Esophagus (tissue), 2 donors: ENCODE measurements around the gene SLC6A17. TPM values are rescaled to one million over a fixed set of nuclear protein-coding genes. Genes with fewer than 3 reads are reported as not detected.
A peak's percentile ranks its signal among the peaks of the same experiment; 100 is the strongest.

Experiments
- H3K27ac ChIP-seq, 2 donors: one replicate each; pipeline ENCODE4 v1.5.1; 2013; ENCODE audit warnings: low read depth in 2 of 2, mild to moderate bottlenecking in 2 of 2, inconsistent platforms in 1 of 2, low read length in 1 of 2, moderate library complexity in 1 of 2
- H3K27me3 ChIP-seq, 2 donors: one replicate each; pipeline ENCODE4 v1.6.1; 2013; ENCODE audit warnings: low read length in 2 of 2, control low read depth in 1 of 2, mild to moderate bottlenecking in 1 of 2; ENCODE audit not compliant: insufficient read depth in 2 of 2, control insufficient read depth in 1 of 2
- H3K36me3 ChIP-seq, 2 donors: one replicate each; pipeline ENCODE4 v1.6.1; 2013; ENCODE audit warnings: low read length in 1 of 2; ENCODE audit not compliant: control insufficient read depth in 2 of 2, insufficient read depth in 2 of 2
- H3K4me1 ChIP-seq, 2 donors: one replicate each; pipeline ENCODE4 v1.6.1; 2013; ENCODE audit warnings: low read length in 1 of 2; ENCODE audit not compliant: control insufficient read depth in 2 of 2, insufficient read depth in 2 of 2
- H3K4me3 ChIP-seq, 2 donors: one replicate each; pipeline ENCODE4 v1.5.1; 2013; ENCODE audit warnings: low read length in 2 of 2, mild to moderate bottlenecking in 2 of 2, low read depth in 1 of 2, moderate library complexity in 1 of 2
- H3K9me3 ChIP-seq, 2 donors: one replicate each; pipeline ENCODE4 v1.6.1; 2013; ENCODE audit warnings: mild to moderate bottlenecking in 2 of 2, low read depth in 1 of 2, low read length in 1 of 2, moderate library complexity in 1 of 2; ENCODE audit not compliant: control insufficient read depth in 2 of 2, insufficient read depth in 1 of 2
- whole genome bisulfite sequencing, 2 donors: extraction: QIAGEN DNeasy Blood & Tissue Kit; methylation state at CpG; one replicate each; pipeline ENCODE4 v1.1.7; 2013; 5-methylcytosine and 5-hydroxymethylcytosine counted together
- polyA plus RNA-seq, 2 donors: library from polyadenylated mRNA; stranded (reverse); fragments of 200-250 nt; gene quantifications; one replicate each; pipeline ENCODE4 v1.2.3, GENCODE V29; 2013
- donor health status: healthy with polysubstance abuse.
- donor health status: Bipolar disorder and iron deficiency.

The SLC6A17 gene
- polyA plus RNA-seq, 2 donors, result 0.08 to 0.19 TPM

- Histone ChIP-seq H3K27me3 (no peaks in the 10 kb centered on the region), H3K4me3 (no peak overlapping the region), H3K4me1 (no peaks in the 10 kb centered on the region), H3K27ac (no peak overlapping the region), H3K36me3 (no peaks in the 10 kb centered on the region), H3K9me3 (no peaks in the 10 kb centered on the region)
- WGBS, 2 donors, result 84 to 89% methylated on average over 12 of the region's 12 CpGs
Observed at GRCh38 chr1:110183642-110184167, 33.4 kb downstream of the SLC6A17 start.

- no peak overlapping the region for H3K4me3 ChIP-seq
- WGBS, 2 donors, result 65 to 79% methylated on average over 5 of the region's 5 CpGs
Observed at GRCh38 chr1:110184446-110184845, 34.2 kb downstream of the SLC6A17 start.

GRCh38 chr1:110185181-110185580, 34.9 kb downstream of the SLC6A17 start:
- Histone ChIP-seq H3K4me1 (no peaks in the 10 kb centered on the region), H3K9me3 (no peaks in the 10 kb centered on the region), H3K27me3 (no peaks in the 10 kb centered on the region), H3K4me3 (no peak overlapping the region), H3K36me3 (no peaks in the 10 kb centered on the region), H3K27ac (no peak overlapping the region)
- WGBS, 2 donors, result 73% methylated on average over 10 of the region's 10 CpGs

More at GRCh38 chr1:110184446-110184845, 34.2 kb downstream of the SLC6A17 start:
- Histone ChIP-seq H3K27me3 (no peaks in the 10 kb centered on the region), H3K9me3 (no peaks in the 10 kb centered on the region), H3K27ac (no peak overlapping the region), H3K36me3 (no peaks in the 10 kb centered on the region), H3K4me1 (no peaks in the 10 kb centered on the region)

- Histone ChIP-seq H3K27me3 (no peaks in the 10 kb centered on the region), H3K27ac (no peak overlapping the region), H3K4me3 (no peak overlapping the region), H3K9me3 (no peaks in the 10 kb centered on the region), H3K36me3 (no peaks in the 10 kb centered on the region), H3K4me1 (no peaks in the 10 kb centered on the region)
- 39 to 40% methylated on average over 5 of the region's 5 CpGs for WGBS, 2 donors
Observed at GRCh38 chr1:110186558-110186957, 36.3 kb downstream of the SLC6A17 start.

- H3K4me3 ChIP-seq, result no peak overlapping the region
- WGBS, 2 donors, result 70 to 76% methylated on average over 10 of the region's 10 CpGs
- H3K27me3 ChIP-seq, result no peaks in the 10 kb centered on the region
- no peaks in the 10 kb centered on the region for H3K4me1 ChIP-seq
- no peaks in the 10 kb centered on the region for H3K36me3 ChIP-seq
- no peaks in the 10 kb centered on the region for H3K9me3 ChIP-seq
- H3K27ac ChIP-seq, result no peak overlapping the region
Observed at GRCh38 chr1:110187139-110187890, 37.0 kb downstream of the SLC6A17 start.

DNA sequence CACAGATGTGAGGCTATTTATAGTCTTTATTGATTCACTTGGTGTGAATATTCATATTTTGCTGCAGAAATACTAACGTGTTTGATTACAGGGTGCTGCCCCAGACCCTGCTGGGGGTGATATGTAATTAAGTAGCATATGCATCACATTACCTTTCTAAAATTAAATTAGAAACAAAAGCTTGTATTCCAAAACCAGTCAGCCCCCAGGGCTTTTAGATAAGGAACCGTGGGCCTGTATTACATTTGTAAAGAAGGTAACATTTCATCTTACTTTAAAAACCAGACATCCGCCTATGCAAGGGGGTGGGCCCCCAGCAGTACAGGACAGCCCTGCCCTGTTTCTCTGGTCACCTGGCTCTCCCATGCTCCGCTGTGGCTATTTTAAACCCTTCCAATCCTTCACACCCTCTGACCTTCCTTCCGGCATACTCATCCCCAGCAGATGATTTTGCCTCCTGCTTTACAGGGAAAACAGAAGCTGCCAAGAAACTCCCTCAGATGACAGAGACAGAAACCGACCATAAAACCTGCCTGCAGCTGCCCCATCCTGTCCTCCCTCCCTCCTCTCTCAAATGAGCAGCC, 37.8 kb downstream of the SLC6A17 start:
- no peaks in the 10 kb centered on the region for H3K9me3 ChIP-seq
- no peaks in the 10 kb centered on the region for H3K36me3 ChIP-seq
- no peaks in the 10 kb centered on the region for H3K4me1 ChIP-seq
- WGBS, 2 donors, result 50 to 56% methylated on average over 6 of the region's 6 CpGs
- H3K4me3 ChIP-seq, result no peak overlapping the region
- peak overlapping the region; percentile 13 to 55 for H3K27ac ChIP-seq
- H3K27me3 ChIP-seq, result no peaks in the 10 kb centered on the region

DNA sequence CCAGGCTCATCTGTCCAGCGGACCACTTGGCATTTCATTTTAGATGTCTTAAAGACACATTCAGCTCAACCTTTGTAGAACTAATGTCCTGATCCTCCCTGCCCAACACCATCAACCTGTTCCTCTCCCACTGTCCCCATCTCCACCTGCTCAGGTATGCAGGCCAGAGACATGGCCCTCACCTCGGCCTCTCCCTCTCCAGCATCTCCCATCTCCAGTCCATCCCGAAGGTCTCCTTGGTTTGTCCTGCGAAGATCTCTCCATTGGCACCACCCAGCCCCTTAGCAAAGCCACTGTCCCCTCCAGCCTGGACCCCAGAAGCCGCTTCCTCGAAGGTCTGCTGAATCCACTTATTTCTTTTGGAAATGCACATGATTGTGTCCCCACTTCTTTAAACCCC, 38.9 kb downstream of the SLC6A17 start:
- no peaks in the 10 kb centered on the region for H3K36me3 ChIP-seq
- no peaks in the 10 kb centered on the region for H3K27me3 ChIP-seq
- 85 to 93% methylated on average over 6 of the region's 6 CpGs for whole genome bisulfite sequencing, 2 donors
- no peaks in the 10 kb centered on the region for H3K9me3 ChIP-seq
- no peak overlapping the region for H3K4me3 ChIP-seq
- no peak overlapping the region for H3K27ac ChIP-seq
- H3K4me1 ChIP-seq, result no peaks in the 10 kb centered on the region

DNA sequence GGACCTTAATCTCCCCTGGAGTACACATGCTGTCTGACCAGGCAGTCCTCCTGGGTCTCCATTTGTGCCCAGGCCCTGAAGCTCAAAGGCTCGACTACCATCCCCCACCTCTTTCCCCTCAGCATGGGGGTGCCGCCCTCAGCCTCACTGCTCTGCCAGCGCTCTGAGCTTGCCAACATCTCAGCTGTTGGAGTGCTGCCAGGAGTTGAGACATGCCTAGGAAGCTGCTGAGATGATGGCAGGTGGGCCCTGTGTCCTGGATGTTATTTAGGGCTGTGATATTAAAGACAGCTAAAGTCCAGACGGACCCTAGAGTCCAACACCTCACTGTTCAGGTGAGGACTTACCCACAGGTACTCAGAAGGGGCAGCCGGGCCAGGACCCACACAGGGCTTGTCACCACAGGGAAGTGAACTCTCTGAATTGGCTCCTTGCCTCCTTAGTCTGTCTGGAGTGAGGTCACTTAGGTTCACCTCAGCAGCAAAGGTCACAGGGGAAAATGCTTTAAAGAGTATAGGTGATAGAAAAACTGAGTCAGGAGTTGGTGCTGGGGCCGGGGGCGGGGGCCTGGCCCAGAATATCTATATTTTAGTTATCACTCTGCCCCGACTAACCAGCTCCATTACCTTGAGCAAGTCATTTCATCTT, 40.1 kb downstream of the SLC6A17 start:
- WGBS, 2 donors, result 43 to 63% methylated on average over 8 of the region's 8 CpGs
- Histone ChIP-seq H3K36me3 (no peaks in the 10 kb centered on the region), H3K4me3 (no peak overlapping the region), H3K9me3 (no peaks in the 10 kb centered on the region), H3K27me3 (no peaks in the 10 kb centered on the region), H3K4me1 (no peaks in the 10 kb centered on the region), H3K27ac (no peak overlapping the region)

DNA sequence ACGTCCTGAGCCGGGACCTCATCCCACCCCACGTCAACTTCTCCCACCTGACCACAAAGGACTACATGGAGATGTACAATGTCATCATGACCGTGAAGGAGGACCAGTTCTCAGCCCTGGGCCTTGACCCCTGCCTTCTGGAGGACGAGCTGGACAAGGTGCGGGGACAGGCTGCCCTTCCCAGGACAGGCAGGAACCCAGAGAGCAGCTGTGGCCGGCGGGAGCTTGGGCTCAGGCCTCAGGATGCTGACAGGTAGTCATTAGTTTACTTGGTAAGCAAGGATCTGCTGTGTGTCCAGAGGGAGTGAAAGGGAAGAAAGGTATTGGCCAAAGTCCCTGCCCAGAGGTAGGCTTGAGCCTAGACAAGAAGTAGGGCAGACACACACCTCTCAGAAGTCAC, 42.2 kb downstream of the SLC6A17 start:
- H3K4me1 ChIP-seq, result no peaks in the 10 kb centered on the region
- H3K9me3 ChIP-seq, result no peaks in the 10 kb centered on the region
- no peak overlapping the region for H3K4me3 ChIP-seq
- H3K27ac ChIP-seq, result no peak overlapping the region
- WGBS, 2 donors, result 82 to 83% methylated on average over 8 of the region's 8 CpGs
- no peaks in the 10 kb centered on the region for H3K36me3 ChIP-seq
- H3K27me3 ChIP-seq, result no peaks in the 10 kb centered on the region
